Left forelimb (tissue), 1 donor: ENCODE measurements around the gene CDH11.

Experiments
- DNase-seq: peaks from one replicate; pipeline ENCODE4 v3.0.0-alpha.2; 2018; ENCODE audit warnings: low spot score

Gene CDH11

GRCh38 chr16:65117811-65118448, 3.9 kb downstream of the CDH11 start:
- peak; percentile 81 for DNase-seq

DNA sequence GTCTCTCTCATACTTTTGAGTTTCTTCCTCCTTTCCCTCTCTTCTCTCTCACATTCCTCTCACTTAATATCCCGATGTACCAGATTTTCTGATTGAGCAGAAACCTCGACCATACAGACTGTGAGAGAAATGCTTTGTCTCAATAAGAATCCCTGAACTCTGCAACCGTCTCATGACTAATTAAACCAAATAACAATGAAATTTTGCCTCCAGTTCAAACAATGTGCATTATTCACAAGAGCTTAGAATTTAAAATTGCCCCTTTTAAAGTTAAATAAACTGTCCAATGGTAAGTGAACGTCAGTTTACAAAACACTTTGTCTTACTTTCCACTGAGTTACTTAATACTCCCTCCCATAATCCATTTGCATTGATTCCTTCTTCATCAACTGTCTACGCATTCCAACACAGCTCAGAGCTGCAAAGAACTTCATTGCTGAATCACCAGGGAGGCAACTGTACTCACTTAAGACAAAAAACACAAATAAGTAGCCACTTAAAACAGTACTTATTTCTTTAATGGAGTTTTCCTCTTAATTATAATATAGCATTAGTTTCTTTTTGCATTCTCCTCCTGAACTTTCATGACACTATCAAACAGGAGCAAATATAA, 4.9 kb downstream of the CDH11 start:
- no peak for DNase-seq

- DNase-seq = no peak
Measured at GRCh38 chr16:65116216-65116615, 5.6 kb downstream of the CDH11 start.

- DNase-seq = no peak
Measured at GRCh38 chr16:65114527-65114926, 7.3 kb downstream of the CDH11 start.

DNA sequence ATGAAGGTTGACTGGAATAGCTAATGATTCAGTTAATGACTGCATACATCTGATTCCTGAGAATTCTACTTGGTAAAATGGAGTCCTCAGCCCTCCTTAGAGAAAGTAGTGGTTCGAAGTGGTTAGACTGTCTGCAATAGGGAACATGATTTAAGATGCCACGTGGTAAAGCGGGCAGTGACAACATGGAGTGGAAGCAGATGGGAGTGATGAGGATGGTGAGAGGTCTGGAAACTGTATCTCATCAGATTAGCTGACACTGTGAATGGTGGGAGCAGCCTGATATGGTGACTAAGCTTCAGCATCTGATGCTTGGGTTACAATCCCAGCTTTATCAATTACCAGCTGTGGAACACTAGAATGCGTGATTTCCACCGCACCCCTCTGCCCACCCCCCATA, 8.4 kb downstream of the CDH11 start:
- no peak for DNase-seq

GRCh38 chr16:65111306-65111705, 10.6 kb downstream of the CDH11 start:
- DNase-seq = no peak

- no peak for DNase-seq
Measured at GRCh38 chr16:65106757-65107156, 15.1 kb downstream of the CDH11 start.

- no peak for DNase-seq
Measured at GRCh38 chr16:65105171-65105570, 16.7 kb downstream of the CDH11 start.

DNA sequence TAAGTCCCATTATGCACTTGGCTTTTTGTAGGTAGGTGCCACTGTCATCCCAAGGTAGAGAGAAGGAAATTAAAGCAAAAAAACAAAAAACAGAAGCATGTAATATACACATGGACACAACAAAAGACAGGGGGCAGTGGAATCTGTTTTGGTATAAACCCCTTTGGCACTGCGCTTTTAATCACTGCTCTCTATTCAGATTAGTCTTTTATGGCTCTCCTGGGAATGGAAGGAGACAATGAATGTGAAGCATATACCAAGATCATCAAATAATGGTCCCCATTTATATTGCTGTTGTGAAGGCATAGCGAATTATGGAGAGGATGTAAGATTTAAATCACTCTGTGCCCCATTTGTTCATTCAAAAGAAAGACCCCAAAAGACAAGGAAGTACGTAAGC, 17.4 kb downstream of the CDH11 start:
- no peak for DNase-seq

DNA sequence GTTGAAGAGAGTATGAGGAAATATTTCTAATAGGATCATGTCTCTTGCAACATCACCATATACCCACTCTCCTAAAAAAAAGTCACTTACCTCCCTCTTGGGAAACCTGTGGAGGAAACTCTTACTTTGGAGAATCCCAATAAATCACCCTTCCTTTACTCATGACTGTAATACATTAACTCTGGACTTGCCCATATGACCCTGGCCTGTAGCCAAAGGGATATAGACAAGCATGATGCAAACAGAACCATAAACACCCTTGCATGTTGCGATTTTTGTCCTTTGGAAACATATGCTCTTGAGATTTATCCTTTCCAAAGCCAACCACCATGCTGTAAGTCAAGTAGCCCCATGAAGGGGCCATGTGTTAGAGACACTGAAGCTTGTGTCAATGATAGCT, 19.5 kb downstream of the CDH11 start:
- no peak for DNase-seq

- no peak for DNase-seq
Measured at GRCh38 chr16:65101009-65101408, 20.9 kb downstream of the CDH11 start.

GRCh38 chr16:65099607-65100006, 22.3 kb downstream of the CDH11 start:
- no peak for DNase-seq

- no peak for DNase-seq
Measured at GRCh38 chr16:65098916-65099315, 22.9 kb downstream of the CDH11 start.

DNA sequence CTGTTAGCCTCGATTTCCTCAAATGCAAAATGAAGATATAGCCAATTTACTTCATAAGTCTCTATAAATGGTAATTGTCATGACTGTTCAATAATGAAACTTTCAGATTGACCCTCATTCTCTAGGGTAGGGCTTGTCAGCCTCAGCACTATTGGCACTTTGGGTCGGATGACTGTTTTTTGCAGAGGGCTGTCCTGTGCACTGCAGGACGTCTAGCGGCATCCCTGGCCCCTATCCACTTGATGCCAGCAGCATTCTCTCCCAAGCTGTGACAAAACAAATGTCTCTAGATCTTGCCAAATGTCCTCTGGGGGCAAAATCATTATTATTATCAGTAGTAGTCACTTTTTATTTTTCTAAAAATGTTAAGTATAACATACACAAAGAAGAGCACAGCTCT, 24.6 kb downstream of the CDH11 start:
- DNase-seq = no peak

GRCh38 chr16:65095906-65096305, 26.0 kb downstream of the CDH11 start:
- DNase-seq = no peak

DNA sequence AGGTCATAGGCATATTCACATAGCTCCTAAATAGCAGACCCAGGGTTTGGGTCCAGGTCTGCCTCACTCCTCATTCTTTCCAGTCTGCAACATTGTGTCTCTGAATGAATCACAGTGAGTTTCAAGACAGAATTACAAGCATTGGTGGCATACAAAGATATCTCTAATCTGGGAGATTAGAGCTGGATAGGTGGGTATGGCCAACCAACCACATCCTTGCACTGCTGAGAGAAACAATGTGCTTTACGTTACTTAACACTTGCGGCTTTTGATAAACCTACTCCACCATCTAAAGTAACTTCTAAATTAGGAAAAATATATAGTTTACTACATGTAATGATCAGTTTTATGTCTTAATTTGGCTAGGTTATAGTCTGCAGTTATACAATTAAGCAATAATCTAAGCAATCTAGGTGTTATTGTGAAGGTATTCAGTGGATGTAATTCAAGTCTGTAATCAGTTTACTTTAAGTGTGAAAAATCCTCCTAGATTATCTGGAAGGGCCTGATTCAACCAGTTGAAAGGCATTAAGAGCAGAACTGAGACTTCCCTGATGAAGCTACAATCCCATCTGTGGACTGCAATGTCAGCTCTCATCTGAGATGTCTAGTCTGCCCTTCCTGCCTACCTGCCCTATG, 26.7 kb downstream of the CDH11 start:
- DNase-seq = no peak

DNA sequence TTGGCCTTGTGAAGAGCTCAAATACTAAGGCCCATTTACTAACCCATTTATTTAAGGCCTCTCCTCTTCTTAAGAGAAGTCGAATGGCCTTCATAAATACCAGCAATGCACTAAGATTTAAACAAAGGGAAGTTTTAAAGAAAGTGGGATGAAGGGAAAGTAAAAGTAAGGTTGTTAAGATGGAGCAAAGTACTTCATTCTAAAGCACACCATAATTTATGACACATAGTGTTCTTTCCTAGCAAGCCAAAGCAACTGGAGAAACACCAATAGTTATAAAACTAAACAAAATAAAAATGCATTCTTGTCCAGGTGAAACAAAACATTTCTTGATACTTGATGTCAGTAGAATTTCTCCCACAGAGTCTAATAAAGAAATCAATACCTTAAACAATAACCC, 27.9 kb downstream of the CDH11 start:
- no peak for DNase-seq

DNA sequence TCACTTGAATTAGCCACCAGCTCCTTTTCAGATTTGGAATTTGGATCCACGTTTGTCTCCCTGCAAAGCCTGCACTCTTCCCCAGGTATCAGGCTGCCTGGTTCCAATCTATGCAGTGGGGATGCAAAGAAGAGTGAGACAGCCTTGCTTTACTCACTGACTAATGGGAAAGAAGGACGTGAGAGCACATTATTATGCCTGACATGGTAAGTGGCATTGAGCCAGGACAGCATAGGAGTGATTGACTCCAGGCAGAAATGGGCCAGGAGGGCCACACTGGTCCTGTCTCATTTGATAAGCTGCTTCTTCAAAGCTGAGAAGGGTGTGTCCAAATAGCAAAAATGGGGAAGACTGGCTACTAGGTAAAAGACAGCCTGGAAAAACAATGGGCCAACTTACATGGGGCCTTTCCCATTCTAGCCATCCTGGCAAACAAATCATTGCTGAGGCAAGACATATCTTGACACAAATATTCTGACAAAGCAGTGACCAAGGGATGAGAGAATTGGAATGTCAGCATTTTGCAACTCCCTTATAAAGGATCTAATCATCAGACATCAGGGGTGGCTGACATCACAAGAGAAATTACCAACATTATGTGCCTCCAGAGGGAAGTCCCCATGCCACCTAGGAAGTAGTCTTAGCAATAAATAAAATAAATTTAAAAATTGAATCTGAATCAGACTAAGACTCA, 38.6 kb downstream of the CDH11 start:
- no peak for DNase-seq

GRCh38 chr16:65079549-65079948, 42.3 kb downstream of the CDH11 start:
- DNase-seq = no peak

GRCh38 chr16:65077181-65077580, 44.7 kb downstream of the CDH11 start:
- no peak for DNase-seq

DNA sequence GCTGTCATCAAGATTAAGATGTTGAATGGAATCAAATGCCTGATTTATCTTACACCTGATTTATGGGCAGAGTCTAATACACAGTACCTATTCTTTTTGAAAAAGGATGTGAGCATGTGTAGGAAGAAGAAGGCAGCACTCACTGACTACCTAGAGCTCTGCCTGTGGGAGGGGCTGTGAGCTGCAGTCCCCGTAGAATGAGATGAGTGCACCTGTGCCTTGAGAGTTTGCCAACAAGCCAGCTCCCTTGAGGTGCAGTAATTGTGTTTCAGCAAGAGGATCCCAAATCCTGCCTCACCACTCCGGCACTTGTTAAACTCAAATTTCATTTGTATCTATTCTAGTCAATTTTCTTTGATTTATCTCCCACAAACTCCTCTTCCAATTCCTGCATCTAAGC, 46.0 kb downstream of the CDH11 start:
- no peak for DNase-seq

DNA sequence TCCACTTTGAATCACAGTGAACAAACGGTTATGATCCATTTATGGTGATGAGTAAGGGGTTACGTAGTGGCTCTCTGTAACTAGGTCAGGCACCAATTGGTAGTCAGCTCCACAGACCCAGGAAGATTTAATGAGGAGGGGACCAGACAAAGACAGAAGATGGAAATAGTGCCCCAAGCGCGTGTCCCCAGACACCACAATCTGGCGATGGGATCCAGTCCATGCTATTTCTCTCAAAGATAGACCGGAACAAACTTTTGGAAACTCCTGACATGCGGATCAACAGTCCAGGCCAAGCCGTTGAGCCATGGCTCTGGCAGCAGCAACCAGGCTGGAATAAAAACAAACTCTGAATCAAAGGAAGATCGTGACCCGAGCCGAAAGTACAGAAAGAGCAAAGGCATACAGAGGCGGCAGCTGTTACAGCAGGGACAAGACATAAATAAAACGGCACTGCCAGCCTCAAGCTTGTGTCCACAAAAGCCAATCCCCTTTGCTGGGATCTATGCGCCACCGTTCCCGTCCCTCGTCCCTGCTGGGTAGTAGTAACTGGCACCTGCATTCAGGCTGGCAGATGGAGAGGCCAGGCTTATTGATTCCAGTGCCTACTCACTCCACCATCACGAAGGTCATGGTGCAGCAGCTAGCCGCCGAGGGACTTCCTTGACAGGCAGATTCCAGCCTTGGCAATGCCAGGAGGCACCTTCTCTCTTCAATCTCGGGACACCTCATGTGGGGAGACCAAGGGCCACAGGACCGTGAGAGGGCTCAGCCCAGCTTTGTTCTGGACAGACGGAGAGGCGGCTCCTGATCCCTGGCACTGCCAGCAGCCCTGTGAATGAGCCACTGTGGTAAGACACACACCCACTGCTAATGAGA, 50.2 kb downstream of the CDH11 start:
- DNase-seq = no peak
